ENCODE data around the gene FAM98B. TPM values are rescaled to one million over a fixed set of nuclear protein-coding genes. Genes with fewer than 3 reads are reported as not detected.

Gene FAM98B
- total RNA-seq, 1 donor from 2014 or later: 15.6 TPM

GRCh38 chr15:38441130-38441519 lies 12.8 kb upstream of the FAM98B start:
- peaks cover 8% of the 10 kb centered on the region for H3K4me1 Mint-ChIP-seq (ENCODE audit: low read depth)
- DNase-seq (ENCODE audit: low spot score): no peak
- peaks cover 7% of the 10 kb centered on the region for H3K36me3 Mint-ChIP-seq (ENCODE audit: low read depth)
- H3K27ac Mint-ChIP-seq (ENCODE audit: unreplicated experiment): no peak overlapping the region
- H3K27me3 Mint-ChIP-seq (ENCODE audit: low read depth): peaks cover 21% of the 10 kb centered on the region
- no peak for TF ChIP-seq CTCF (IDR thresholded peaks at IDR 0.05)
- no peak overlapping the region for H3K4me3 Mint-ChIP-seq (ENCODE audit: unreplicated experiment)
- peaks cover 9% of the 10 kb centered on the region for H3K9me3 Mint-ChIP-seq (ENCODE audit: low read depth)

GRCh38 chr15:38454696-38455090 lies 766 bp downstream of the FAM98B start:
- no peak for DNase-seq (ENCODE audit: low spot score)
- no peaks in the 10 kb centered on the region for H3K36me3 Mint-ChIP-seq (ENCODE audit: low read depth)
- H3K27ac Mint-ChIP-seq (ENCODE audit: unreplicated experiment): peak overlapping the region; percentile 97
- peak overlapping the region; percentile 95 for H3K4me3 Mint-ChIP-seq (ENCODE audit: unreplicated experiment)
- no peak for TF ChIP-seq CTCF (IDR thresholded peaks at IDR 0.05)
- H3K4me1 Mint-ChIP-seq (ENCODE audit: low read depth): peaks cover 17% of the 10 kb centered on the region
- no peaks in the 10 kb centered on the region for H3K9me3 Mint-ChIP-seq (ENCODE audit: low read depth)
- peaks cover 18% of the 10 kb centered on the region for H3K27me3 Mint-ChIP-seq (ENCODE audit: low read depth)

GRCh38 chr15:38455092-38455491 lies 1.2 kb downstream of the FAM98B start:
- DNase-seq (ENCODE audit: low spot score): no peak
- no peaks in the 10 kb centered on the region for H3K36me3 Mint-ChIP-seq (ENCODE audit: low read depth)
- H3K9me3 Mint-ChIP-seq (ENCODE audit: low read depth): no peaks in the 10 kb centered on the region
- no peak for TF ChIP-seq CTCF (IDR thresholded peaks at IDR 0.05)
- H3K27me3 Mint-ChIP-seq (ENCODE audit: low read depth): peaks cover 15% of the 10 kb centered on the region
- H3K4me3 Mint-ChIP-seq (ENCODE audit: unreplicated experiment): peak overlapping the region; percentile 95
- peak overlapping the region; percentile 97 for H3K27ac Mint-ChIP-seq (ENCODE audit: unreplicated experiment)
- peaks cover 17% of the 10 kb centered on the region for H3K4me1 Mint-ChIP-seq (ENCODE audit: low read depth)

- H3K4me1 Mint-ChIP-seq (ENCODE audit: low read depth): peaks cover 18% of the 10 kb centered on the region
- H3K36me3 Mint-ChIP-seq (ENCODE audit: low read depth): no peaks in the 10 kb centered on the region
- no peak overlapping the region for H3K4me3 Mint-ChIP-seq (ENCODE audit: unreplicated experiment)
- no peak overlapping the region for H3K27ac Mint-ChIP-seq (ENCODE audit: unreplicated experiment)
- DNase-seq (ENCODE audit: low spot score): no peak
- H3K27me3 Mint-ChIP-seq (ENCODE audit: low read depth): no peaks in the 10 kb centered on the region
- no peaks in the 10 kb centered on the region for H3K9me3 Mint-ChIP-seq (ENCODE audit: low read depth)
- TF ChIP-seq CTCF (IDR thresholded peaks at IDR 0.05): no peak
Observed at GRCh38 chr15:38458646-38459045, 4.7 kb downstream of the FAM98B start.

GRCh38 chr15:38459480-38459879 lies 5.6 kb downstream of the FAM98B start:
- no peak overlapping the region for H3K27ac Mint-ChIP-seq (ENCODE audit: unreplicated experiment)
- no peaks in the 10 kb centered on the region for H3K9me3 Mint-ChIP-seq (ENCODE audit: low read depth)
- H3K4me1 Mint-ChIP-seq (ENCODE audit: low read depth): peaks cover 18% of the 10 kb centered on the region
- no peaks in the 10 kb centered on the region for H3K27me3 Mint-ChIP-seq (ENCODE audit: low read depth)
- DNase-seq (ENCODE audit: low spot score): no peak
- no peak for TF ChIP-seq CTCF (IDR thresholded peaks at IDR 0.05)
- H3K4me3 Mint-ChIP-seq (ENCODE audit: unreplicated experiment): no peak overlapping the region
- no peaks in the 10 kb centered on the region for H3K36me3 Mint-ChIP-seq (ENCODE audit: low read depth)
